ENCODE measurements around the gene ELF5. TPM values are rescaled to one million over a fixed set of nuclear protein-coding genes. Genes with fewer than 3 reads are reported as not detected.

ELF5 gene
- total RNA-seq, 1 donor: not detected

GRCh38 chr11:34510218-34510617 is 3.4 kb downstream of the ELF5 start:
- Histone ChIP-seq H3K9me3 (ENCODE audit: low read depth, low read length) (no peaks in the 10 kb centered on the region), H3K27me3 (ENCODE audit: insufficient read depth, low read length) (no peaks in the 10 kb centered on the region), H3K4me3 (ENCODE audit: low read length) (no peak overlapping the region), H3K4me1 (ENCODE audit: insufficient read depth, low read length) (peaks cover 22% of the 10 kb centered on the region)

DNA sequence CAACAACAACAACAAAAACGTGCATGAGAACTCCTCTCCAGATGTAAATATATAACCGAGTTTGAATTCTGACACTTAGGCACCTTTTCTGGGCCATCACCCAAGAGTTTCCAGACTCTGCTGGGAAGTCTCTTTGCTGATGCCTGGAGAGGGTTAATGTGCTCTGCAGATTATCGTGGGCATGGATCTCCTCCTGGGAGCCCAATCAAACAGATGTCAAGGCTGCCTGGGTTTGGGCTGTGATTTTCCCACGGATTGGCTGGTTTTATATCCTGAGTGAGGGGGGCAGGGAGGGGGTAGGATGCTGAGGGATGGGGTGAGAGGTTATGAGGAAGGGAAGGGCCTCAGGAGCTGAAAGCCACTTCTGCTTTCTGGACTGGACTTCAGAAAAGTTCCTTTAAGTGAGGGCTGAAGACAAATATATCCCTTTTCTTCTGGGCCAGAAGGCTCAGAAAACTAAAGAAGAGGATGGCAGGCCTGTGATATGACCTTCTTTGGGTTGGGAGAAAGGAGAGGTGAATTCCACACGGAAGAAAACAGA is 4.2 kb downstream of the ELF5 start:
- Histone ChIP-seq H3K4me3 (ENCODE audit: low read length) (no peak overlapping the region), H3K27me3 (ENCODE audit: insufficient read depth, low read length) (no peaks in the 10 kb centered on the region), H3K4me1 (ENCODE audit: insufficient read depth, low read length) (peaks cover 22% of the 10 kb centered on the region)

DNA sequence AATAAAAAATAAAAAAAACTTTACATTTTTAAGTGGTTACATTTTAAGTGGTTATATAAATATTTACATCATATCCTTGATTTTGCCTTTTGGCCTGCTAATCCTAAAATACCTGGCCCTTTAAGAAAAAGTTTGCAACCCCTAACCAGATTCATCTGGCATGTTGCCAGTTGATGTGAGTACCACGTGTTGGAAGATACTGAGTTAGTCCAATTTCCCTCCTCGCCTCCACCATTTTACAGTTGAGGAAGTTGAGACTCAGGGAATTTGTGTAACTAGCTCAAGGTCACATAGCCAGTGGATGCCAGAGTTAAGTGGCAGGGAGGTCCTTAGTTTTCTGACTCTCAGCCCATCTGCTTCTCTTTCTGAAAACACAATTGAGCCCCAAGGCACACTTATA is 5.1 kb downstream of the ELF5 start:
- Histone ChIP-seq H3K4me3 (ENCODE audit: low read length) (no peak overlapping the region), H3K9me3 (ENCODE audit: low read depth, low read length) (no peaks in the 10 kb centered on the region)

More for the DNA sequence above, 4.2 kb downstream of the ELF5 start:
- H3K9me3 ChIP-seq (ENCODE audit: low read depth, low read length): no peaks in the 10 kb centered on the region

DNA sequence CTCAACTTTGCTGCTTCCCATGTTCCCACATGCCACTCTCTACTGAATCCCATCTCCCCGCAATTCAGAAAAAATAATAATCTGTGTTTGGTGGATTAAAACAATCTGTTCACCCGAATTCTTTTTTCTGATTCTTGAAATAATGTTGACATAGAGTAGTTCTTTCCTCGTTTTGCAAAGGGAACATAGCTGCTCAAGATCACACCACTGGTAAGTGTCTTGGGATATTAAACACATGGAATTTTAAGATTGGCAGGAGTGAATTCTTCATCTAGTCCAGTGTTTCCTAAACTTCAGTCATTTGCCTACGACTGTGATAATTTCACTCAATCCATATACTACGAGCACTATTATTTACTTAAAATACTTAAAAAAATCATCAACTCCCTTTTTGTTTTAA is 6.0 kb downstream of the ELF5 start:
- no peaks in the 10 kb centered on the region for H3K27me3 ChIP-seq (ENCODE audit: insufficient read depth, low read length)
- H3K4me1 ChIP-seq (ENCODE audit: insufficient read depth, low read length): peaks cover 22% of the 10 kb centered on the region
- no peaks in the 10 kb centered on the region for H3K9me3 ChIP-seq (ENCODE audit: low read depth, low read length)
- no peak overlapping the region for H3K4me3 ChIP-seq (ENCODE audit: low read length)

More for the DNA sequence above, 5.1 kb downstream of the ELF5 start:
- Histone ChIP-seq H3K27me3 (ENCODE audit: insufficient read depth, low read length) (no peaks in the 10 kb centered on the region), H3K4me1 (ENCODE audit: insufficient read depth, low read length) (peaks cover 22% of the 10 kb centered on the region)

DNA sequence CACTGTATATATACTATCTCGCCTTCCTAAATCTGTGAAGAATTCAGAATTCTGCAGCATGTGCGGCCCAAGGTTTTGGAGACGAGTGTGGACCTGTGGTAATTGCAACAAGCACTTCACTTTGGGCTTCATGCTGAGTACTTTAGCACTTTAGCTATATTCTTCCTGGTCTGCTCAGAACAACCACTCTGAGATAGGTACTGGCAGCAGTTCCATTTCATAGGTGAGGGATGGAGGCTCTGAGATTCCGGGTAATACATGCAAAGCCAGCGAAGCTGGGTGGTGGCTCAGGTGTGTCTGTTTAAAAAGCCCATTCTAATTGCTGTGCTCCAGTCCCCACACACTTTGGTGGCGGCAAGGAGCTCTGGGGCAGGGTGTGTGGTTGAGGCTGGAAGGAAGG is 6.4 kb downstream of the ELF5 start:
- Histone ChIP-seq H3K4me1 (ENCODE audit: insufficient read depth, low read length) (peaks cover 23% of the 10 kb centered on the region), H3K27me3 (ENCODE audit: insufficient read depth, low read length) (no peaks in the 10 kb centered on the region), H3K4me3 (ENCODE audit: low read length) (no peak overlapping the region), H3K9me3 (ENCODE audit: low read depth, low read length) (no peaks in the 10 kb centered on the region)

GRCh38 chr11:34505874-34506273 is 7.7 kb downstream of the ELF5 start:
- no peaks in the 10 kb centered on the region for H3K27me3 ChIP-seq (ENCODE audit: insufficient read depth, low read length)
- peaks cover 36% of the 10 kb centered on the region for H3K4me1 ChIP-seq (ENCODE audit: insufficient read depth, low read length)
- H3K4me3 ChIP-seq (ENCODE audit: low read length): no peak overlapping the region
- H3K9me3 ChIP-seq (ENCODE audit: low read depth, low read length): no peaks in the 10 kb centered on the region

- Histone ChIP-seq H3K4me1 (ENCODE audit: insufficient read depth, low read length) (peaks cover 16% of the 10 kb centered on the region), H3K4me3 (ENCODE audit: low read length) (no peak overlapping the region), H3K9me3 (ENCODE audit: low read depth, low read length) (no peaks in the 10 kb centered on the region), H3K27me3 (ENCODE audit: insufficient read depth, low read length) (no peaks in the 10 kb centered on the region)
Measured at GRCh38 chr11:34502949-34503348, 10.6 kb downstream of the ELF5 start.

- H3K27me3 ChIP-seq (ENCODE audit: insufficient read depth, low read length): no peaks in the 10 kb centered on the region
- H3K9me3 ChIP-seq (ENCODE audit: low read depth, low read length): no peaks in the 10 kb centered on the region
- no peak overlapping the region for H3K4me3 ChIP-seq (ENCODE audit: low read length)
- peaks cover 16% of the 10 kb centered on the region for H3K4me1 ChIP-seq (ENCODE audit: insufficient read depth, low read length)
Measured at GRCh38 chr11:34501949-34502348, 11.6 kb downstream of the ELF5 start.

GRCh38 chr11:34501500-34501899 is 12.1 kb downstream of the ELF5 start:
- Histone ChIP-seq H3K4me1 (ENCODE audit: insufficient read depth, low read length) (peaks cover 16% of the 10 kb centered on the region), H3K4me3 (ENCODE audit: low read length) (no peak overlapping the region), H3K27me3 (ENCODE audit: insufficient read depth, low read length) (no peaks in the 10 kb centered on the region)

DNA sequence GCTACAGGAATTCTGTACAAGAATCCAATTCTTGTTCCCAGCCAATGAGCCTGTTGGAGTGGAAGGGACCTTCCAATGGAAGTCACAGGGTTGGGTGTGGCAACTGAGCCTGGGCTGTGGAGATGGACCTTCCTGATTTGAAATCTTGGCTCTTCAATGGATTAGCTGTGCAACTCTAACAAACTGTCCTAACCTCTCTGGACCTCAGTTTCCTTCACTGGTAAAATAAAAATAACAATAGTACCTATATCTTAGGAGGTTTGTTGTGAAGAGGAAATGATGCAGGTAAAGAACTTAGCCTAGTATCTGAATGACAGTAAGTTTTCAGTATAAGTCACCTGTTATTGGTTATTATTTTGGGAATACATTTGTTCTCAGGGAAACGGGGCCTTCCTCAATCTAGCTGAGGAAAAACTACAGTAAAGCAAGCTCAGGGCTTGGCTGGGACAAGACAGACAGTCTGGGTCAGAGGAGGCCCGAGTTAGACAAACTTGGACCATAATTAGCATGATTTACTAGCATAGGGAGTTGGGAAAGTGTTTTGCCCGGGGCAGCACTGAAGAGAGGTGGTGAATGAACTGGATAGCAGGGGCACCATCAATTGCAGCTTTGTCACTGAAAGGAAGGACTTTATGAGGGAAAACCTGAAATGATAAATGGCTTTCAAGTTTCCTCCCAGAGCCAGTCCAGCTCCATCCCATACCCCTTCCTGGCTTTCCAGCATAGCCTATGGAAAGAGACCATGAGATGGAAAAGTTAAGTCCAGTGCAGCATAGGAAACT is 13.7 kb downstream of the ELF5 start:
- Histone ChIP-seq H3K9me3 (ENCODE audit: low read depth, low read length) (no peaks in the 10 kb centered on the region), H3K27me3 (ENCODE audit: insufficient read depth, low read length) (no peaks in the 10 kb centered on the region), H3K4me3 (ENCODE audit: low read length) (no peak overlapping the region), H3K4me1 (ENCODE audit: insufficient read depth, low read length) (peaks cover 16% of the 10 kb centered on the region)

More at GRCh38 chr11:34501500-34501899, 12.1 kb downstream of the ELF5 start:
- no peaks in the 10 kb centered on the region for H3K9me3 ChIP-seq (ENCODE audit: low read depth, low read length)

DNA sequence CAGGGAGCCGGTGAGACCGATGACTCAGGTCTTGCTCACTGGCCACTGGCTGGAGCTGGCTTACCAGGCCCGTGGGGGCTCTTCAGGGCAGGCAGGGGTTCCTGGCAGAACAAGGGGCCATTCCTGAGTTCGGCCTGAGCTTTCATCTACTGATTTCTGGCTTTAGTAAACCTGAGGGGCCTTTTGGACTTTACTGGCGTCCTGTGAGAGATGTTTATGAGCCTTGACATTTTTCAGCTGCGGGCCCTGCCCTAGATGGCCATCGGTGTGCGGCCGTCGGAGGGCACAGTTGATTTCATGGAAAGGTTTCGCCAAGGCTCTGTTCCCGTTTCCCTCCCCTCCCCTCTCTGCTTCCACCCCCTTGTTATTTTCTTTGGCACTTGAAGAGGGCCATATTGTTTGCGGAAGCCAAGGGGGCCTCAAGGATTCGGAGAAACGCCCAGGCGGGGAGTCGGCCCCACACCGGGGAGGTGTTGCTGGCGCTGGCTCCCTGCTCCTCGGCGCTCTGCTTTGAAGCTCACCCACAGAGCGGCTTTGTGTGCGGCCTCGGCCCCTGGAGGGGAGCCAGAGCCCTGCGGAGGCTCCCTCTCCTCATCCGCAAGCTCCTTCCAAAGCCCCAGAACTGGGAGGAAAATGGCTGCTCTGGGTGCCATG is 17.7 kb downstream of the ELF5 start:
- H3K4me1 ChIP-seq (ENCODE audit: insufficient read depth, low read length): peaks cover under 1% of the 10 kb centered on the region
- H3K27me3 ChIP-seq (ENCODE audit: insufficient read depth, low read length): no peaks in the 10 kb centered on the region
- no peak overlapping the region for H3K4me3 ChIP-seq (ENCODE audit: low read length)
- H3K9me3 ChIP-seq (ENCODE audit: low read depth, low read length): no peaks in the 10 kb centered on the region

- Histone ChIP-seq H3K9me3 (ENCODE audit: low read depth, low read length) (no peaks in the 10 kb centered on the region), H3K4me1 (ENCODE audit: insufficient read depth, low read length) (no peaks in the 10 kb centered on the region), H3K4me3 (ENCODE audit: low read length) (no peak overlapping the region), H3K27me3 (ENCODE audit: insufficient read depth, low read length) (no peaks in the 10 kb centered on the region)
Measured at GRCh38 chr11:34495239-34495723, 18.3 kb downstream of the ELF5 start.

DNA sequence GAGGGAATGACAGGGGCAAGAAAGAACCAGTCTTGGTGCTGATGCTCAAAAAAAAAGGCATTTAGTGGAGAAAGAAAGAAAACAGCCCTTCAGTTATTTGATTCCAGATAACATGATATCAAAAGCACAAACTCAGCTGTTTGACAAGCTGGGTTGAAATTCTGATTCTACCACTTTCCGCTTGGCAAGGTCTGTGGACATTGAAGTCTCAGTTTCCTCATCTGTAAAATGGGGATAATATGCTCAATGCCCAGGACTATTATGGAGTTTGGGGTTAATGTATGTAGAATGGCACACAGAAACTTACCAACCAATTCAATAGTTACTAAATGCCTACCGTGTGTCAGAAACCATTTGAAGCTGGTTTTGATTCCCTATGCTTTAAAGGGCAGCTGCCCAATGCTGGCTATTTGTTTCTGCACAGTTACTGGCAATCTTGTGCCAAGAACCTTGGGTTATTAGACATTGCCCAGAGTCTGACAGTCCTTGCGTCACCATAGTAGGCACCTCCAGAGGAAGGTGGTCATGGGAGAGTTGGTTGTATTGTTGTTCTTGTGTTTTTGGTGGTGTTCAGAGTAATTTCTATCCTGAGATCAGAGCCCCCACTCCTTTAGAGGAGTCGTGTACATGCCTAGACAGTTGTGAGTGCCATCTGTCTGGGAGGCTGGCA is 19.5 kb downstream of the ELF5 start:
- H3K4me3 ChIP-seq (ENCODE audit: low read length): no peak overlapping the region
- H3K9me3 ChIP-seq (ENCODE audit: low read depth, low read length): no peaks in the 10 kb centered on the region
- H3K4me1 ChIP-seq (ENCODE audit: insufficient read depth, low read length): no peaks in the 10 kb centered on the region
- no peaks in the 10 kb centered on the region for H3K27me3 ChIP-seq (ENCODE audit: insufficient read depth, low read length)

- Histone ChIP-seq H3K4me1 (ENCODE audit: insufficient read depth, low read length) (no peaks in the 10 kb centered on the region), H3K9me3 (ENCODE audit: low read depth, low read length) (no peaks in the 10 kb centered on the region), H3K27me3 (ENCODE audit: insufficient read depth, low read length) (no peaks in the 10 kb centered on the region), H3K4me3 (ENCODE audit: low read length) (no peak overlapping the region)
Measured at GRCh38 chr11:34493468-34493867, 20.1 kb downstream of the ELF5 start.

- no peaks in the 10 kb centered on the region for H3K4me1 ChIP-seq (ENCODE audit: insufficient read depth, low read length)
- no peak overlapping the region for H3K4me3 ChIP-seq (ENCODE audit: low read length)
- no peaks in the 10 kb centered on the region for H3K9me3 ChIP-seq (ENCODE audit: low read depth, low read length)
- H3K27me3 ChIP-seq (ENCODE audit: insufficient read depth, low read length): no peaks in the 10 kb centered on the region
Measured at GRCh38 chr11:34492806-34493414, 20.7 kb downstream of the ELF5 start.

All from mononuclear cell (primary cell).